ENCODE results near the gene RBBP6. TPM values are rescaled to one million over a fixed set of nuclear protein-coding genes. Genes with fewer than 3 reads are reported as not detected.
A peak's percentile ranks its signal among the peaks of the same experiment; 100 is the strongest.

Gene RBBP6
- total and polyA plus RNA-seq, 9 of the 15 experiments (the other 6 are each of a cell fraction or from before 2014, with no cell fraction given), result 19.2 to 76.6 (median 42.7) TPM

GRCh38 chr16:24538756-24539294 lies 541 bp upstream of the RBBP6 start:
- H3K4me2 ChIP-seq (ENCODE audit: insufficient read depth, low read length), result peak overlapping the region; percentile 92
- peaks cover 7 to 19% of the 10 kb centered on the region in 2 experiments; a peak in 3 of 5 replicates for H3K4me1 ChIP-seq (replicated peaks in 1 of 2; ENCODE audit: control insufficient read depth in 2 of 2, insufficient read depth in 2 of 2, low read length in 2 of 2)
- H3K4me3 ChIP-seq, result peak overlapping the region; percentile 93
- no peaks in the 10 kb centered on the region for H3K9me3 ChIP-seq (replicated peaks; ENCODE audit: control insufficient read depth, insufficient read depth, low read depth, low read length)
- peaks cover 50% of the 10 kb centered on the region for H3K79me2 ChIP-seq (ENCODE audit: control insufficient read depth, insufficient read depth, low read length)
- H3K27me3 ChIP-seq (ENCODE audit: control insufficient read depth in 2 of 2, insufficient read depth in 2 of 2, low read length in 2 of 2), result no peaks in the 10 kb centered on the region
- intact Hi-C loops (cut with micrococcal nuclease) (no loop called here), in situ Hi-C loops (cut with MboI) (no loop called here)
- ATAC-seq, result peak; percentile 60
- H3K27ac ChIP-seq (ENCODE audit: extremely low read depth, low read depth, low read length), result peak overlapping the region; percentile 40
- CTCF ChIA-PET (ENCODE audit: low intra/inter-chr PET ratio), result no interaction called here
- peak overlapping the region; percentile 97 for H2AFZ ChIP-seq (ENCODE audit: low read depth, low read length)
- peaks cover 21% of the 10 kb centered on the region; the same call in 2 of the 3 replicates for H3K36me3 ChIP-seq (ENCODE audit: control insufficient read depth, insufficient read depth, low read length)
- H3K9me1 ChIP-seq (ENCODE audit: control insufficient read depth, insufficient read depth, low read length), result no peaks in the 10 kb centered on the region
- H4K20me1 ChIP-seq (replicated peaks; ENCODE audit: control insufficient read depth, insufficient read depth, low read length), result peaks cover 21% of the 10 kb centered on the region
- DNase-seq (ENCODE audit: extremely low read depth in 1 of 4, low spot score in 3 of 4), result peak in 2 of 4 experiments; percentile 73 to 87
- no TSS peak for BruUV-seq (replicated peaks)
- WGBS (ENCODE audit: insufficient coverage, low coverage, missing lambda C conversion rate), result 6% methylated on average over 11 of the region's 11 CpGs
- POLR2A ChIA-PET, result interaction anchor here (0.6 to 6.4 kb wide), 7 partner anchors 13 to 847 kb away, joined by 3 to 71 read pairs (median 3); no protein-coding TSS in a partner anchor
- no peak for FAIRE-seq
- peak overlapping the region; percentile 33 to 90; a peak in 3 of 4 replicates for H3K9ac ChIP-seq (ENCODE audit: insufficient read depth in 1 of 2, low read depth in 2 of 2, low read length in 2 of 2)
- TF ChIP-seq LARP7 (IDR thresholded peaks at IDR 0.05) (no peak), ZBTB17 (CRISPR knock-in tag; IDR thresholded peaks at IDR 0.05) (no peak), ARID3B (CRISPR knock-in tag; IDR thresholded peaks at IDR 0.05; ENCODE audit: borderline replicate concordance) (no peak), PML (IDR thresholded peaks at IDR 0.05; ENCODE audit: low read length) (no peak), ZFP36 (IDR thresholded peaks at IDR 0.05; ENCODE audit: low read depth, low read length, partially characterized antibody) (peak; percentile 59), TCF7 (IDR thresholded peaks at IDR 0.05; ENCODE audit: borderline replicate concordance) (no peak), HMG20B (CRISPR knock-in tag; IDR thresholded peaks at IDR 0.05) (no peak), ZNF12 (CRISPR knock-in tag; IDR thresholded peaks at IDR 0.05) (no peak), VEZF1 (CRISPR knock-in tag; IDR thresholded peaks at IDR 0.05) (no peak), CBFA2T3 (IDR thresholded peaks at IDR 0.05) (peak; percentile 68), RBBP5 (IDR thresholded peaks at IDR 0.05; ENCODE audit: borderline replicate concordance, insufficient read depth, low read length, poor library complexity, severe bottlenecking) (no peak), GTF2B (IDR thresholded peaks at IDR 0.05; ENCODE audit: extremely low read depth, insufficient read length) (no peak), EWSR1 (IDR thresholded peaks at IDR 0.05; ENCODE audit: borderline replicate concordance, low read depth, partially characterized antibody) (no peak), BCOR (IDR thresholded peaks at IDR 0.05) (peak; percentile 83), ETS1 (conservative IDR thresholded peaks at IDR 0.05; ENCODE audit: control insufficient read depth, low read depth, low read length) (no peak), HLTF (IDR thresholded peaks at IDR 0.05) (no peak), SRSF3 (IDR thresholded peaks at IDR 0.05; ENCODE audit: insufficient read depth, low read length) (no peak), FOXK2 (conservative IDR thresholded peaks at IDR 0.05 in 1 of 2, IDR thresholded peaks at IDR 0.05 in 1 of 2; ENCODE audit: low read depth in 2 of 2) (0 out of 4 replicates have a peak, but pooled peaks of 1 of the 2 experiments have one; percentile 22), MCM2 (IDR thresholded peaks at IDR 0.05; ENCODE audit: low read depth) (no peak)
